GM20000 (cell line): ENCODE data around the gene GATA6.
"Not testable (repeated sequence)": the region's sequence is repeated elsewhere in the genome, so short reads cannot be mapped to it uniquely, and the experiment has no call there.

ENCODE experiments used
- DNase-seq: peaks from one replicate; pipeline ENCODE4 v3.0.0; 2012; ENCODE audit warnings: low spot score
- CTCF ChIP-seq: IDR thresholded peaks from 2 replicates; pipeline ENCODE4 v1.5.1; 2012; ENCODE audit warnings: mild to moderate bottlenecking, control low read depth; ENCODE audit errors: extremely low read depth, missing control alignments

The GATA6 gene

GRCh38 chr18:22183698-22184170 lies 14.3 kb downstream of the GATA6 start:
- no peak for DNase-seq
- TF ChIP-seq CTCF: no peak

- DNase-seq: not testable (repeated sequence)
Measured at GRCh38 chr18:22184573-22184972, 15.2 kb downstream of the GATA6 start.

- no peak for TF ChIP-seq CTCF
- DNase-seq: no peak
Measured at GRCh38 chr18:22185273-22185672, 15.9 kb downstream of the GATA6 start.

- DNase-seq: no peak
- no peak for TF ChIP-seq CTCF
Measured at GRCh38 chr18:22185771-22186386, 16.5 kb downstream of the GATA6 start.

DNA sequence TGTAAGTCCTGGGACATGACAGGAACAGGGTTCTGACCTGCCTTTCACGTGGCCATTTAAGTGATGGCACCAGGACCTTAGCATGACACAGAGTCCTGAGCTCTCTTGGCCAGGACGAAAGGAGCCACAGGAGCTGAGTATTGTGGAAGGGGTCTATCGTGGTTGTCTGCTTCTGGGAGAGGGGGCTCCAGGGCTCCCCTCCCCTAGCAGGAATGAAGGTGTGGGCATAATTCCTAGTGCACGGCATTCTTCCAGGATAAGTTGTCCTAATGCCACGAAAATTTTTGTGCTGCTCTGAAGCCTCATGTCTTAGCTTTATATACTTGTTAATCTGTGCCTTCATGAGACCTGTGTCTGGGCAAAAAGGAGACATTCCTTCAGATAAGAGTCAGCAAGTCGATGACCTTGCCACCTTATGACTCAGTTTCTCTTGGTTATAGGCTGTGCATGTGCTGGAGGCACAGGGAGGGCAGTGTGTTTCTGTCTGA lies 17.1 kb downstream of the GATA6 start:
- no peak for DNase-seq
- TF ChIP-seq CTCF: no peak

DNA sequence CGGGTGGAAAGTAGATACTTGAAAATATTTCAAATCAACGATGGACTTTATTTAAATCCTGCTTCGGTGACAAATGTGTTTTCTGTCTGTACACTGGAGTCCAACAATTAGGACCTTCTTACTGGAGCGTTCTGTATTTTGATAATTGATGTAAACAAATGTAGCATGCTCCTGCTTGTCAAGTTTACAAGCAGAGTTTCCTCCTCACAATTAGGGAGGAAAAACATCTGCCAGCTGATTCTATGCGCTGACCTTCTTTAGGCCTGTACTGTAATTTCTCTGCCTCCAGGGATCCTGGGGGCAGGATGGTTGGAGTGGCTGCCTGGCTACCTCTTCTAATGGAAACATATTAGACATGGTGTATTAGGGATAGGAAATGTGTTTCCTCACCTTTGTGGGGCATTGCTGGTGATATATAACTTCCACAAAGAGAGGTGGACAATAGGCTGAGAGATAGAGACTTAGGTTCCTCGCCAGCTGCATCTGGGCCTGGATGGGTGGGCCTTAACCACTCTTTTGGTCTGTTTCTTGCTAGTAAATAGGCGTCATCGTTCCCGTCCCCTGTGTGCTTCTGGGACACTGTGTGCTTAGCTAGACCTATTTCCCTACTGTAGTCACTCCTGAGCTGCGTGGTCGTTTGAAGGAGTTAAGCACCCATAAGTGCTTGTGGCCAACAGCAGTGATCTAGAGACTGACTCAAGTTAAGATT lies 19.3 kb downstream of the GATA6 start:
- DNase-seq: no peak
- TF ChIP-seq CTCF: no peak

GRCh38 chr18:22189449-22190166 lies 20.2 kb downstream of the GATA6 start:
- TF ChIP-seq CTCF: no peak
- DNase-seq: no peak
